ENCODE results near the gene TMOD3.

Gene TMOD3

GRCh38 chr15:51912528-51912927, 83.1 kb downstream of the TMOD3 start:
- DNase-seq = no peak

GRCh38 chr15:51917493-51917892, 88.0 kb downstream of the TMOD3 start:
- DNase-seq = peak; percentile 13

- no peak for DNase-seq
Measured at GRCh38 chr15:51924156-51925068, 95.0 kb downstream of the TMOD3 start.

- no peak for DNase-seq
Measured at GRCh38 chr15:51926809-51927208, 97.4 kb downstream of the TMOD3 start.

- no peak for DNase-seq
Measured at GRCh38 chr15:51931016-51931415, 101.6 kb downstream of the TMOD3 start.

DNA sequence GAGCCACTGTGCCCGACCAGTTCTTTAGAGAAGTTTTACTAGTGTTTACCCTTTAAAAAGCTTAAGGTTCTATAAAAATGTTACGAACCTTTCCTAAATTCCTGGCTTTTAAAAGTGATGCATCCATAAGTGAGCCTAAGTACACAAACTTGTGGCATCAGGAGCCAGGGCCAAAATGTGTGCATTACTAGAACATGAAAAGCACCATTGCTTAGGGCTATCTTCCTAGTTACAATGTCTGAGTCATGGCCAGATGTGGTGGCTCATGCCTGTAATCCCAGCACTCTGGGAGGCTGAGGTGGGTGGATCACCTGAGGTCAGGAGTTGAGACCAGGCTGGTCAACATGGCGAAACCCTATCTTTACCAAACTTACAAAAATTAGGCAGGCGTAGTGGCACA, 102.2 kb downstream of the TMOD3 start:
- DNase-seq = no peak

- DNase-seq = no peak
Measured at GRCh38 chr15:51932161-51932560, 102.7 kb downstream of the TMOD3 start.

- DNase-seq = no peak
Measured at GRCh38 chr15:51935466-51936104, 106.1 kb downstream of the TMOD3 start.

GRCh38 chr15:51936105-51936478, 106.6 kb downstream of the TMOD3 start:
- DNase-seq = no peak

GRCh38 chr15:51938286-51938685, 108.8 kb downstream of the TMOD3 start:
- DNase-seq = no peak

GRCh38 chr15:51939216-51939615, 109.8 kb downstream of the TMOD3 start:
- no peak for DNase-seq

DNA sequence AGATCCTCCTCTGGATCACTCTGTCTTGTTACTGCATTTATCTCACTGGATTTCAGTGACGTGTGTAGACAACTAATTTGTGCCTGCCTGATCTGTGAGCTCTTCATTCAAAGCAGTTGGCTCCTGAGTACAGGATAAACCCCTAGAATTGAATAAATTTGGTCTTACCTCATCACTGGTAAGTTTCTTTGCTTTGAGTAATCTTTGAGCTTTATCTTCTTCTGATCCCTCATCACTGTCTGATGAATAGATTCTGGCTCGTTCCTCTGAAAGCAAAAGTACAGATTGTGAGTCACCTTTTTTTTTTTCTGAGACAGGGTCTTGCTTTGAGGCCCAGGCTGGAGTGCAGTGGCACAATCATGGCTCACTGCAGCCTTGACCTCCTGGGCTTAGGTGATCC, 117.7 kb downstream of the TMOD3 start:
- no peak for DNase-seq

DNA sequence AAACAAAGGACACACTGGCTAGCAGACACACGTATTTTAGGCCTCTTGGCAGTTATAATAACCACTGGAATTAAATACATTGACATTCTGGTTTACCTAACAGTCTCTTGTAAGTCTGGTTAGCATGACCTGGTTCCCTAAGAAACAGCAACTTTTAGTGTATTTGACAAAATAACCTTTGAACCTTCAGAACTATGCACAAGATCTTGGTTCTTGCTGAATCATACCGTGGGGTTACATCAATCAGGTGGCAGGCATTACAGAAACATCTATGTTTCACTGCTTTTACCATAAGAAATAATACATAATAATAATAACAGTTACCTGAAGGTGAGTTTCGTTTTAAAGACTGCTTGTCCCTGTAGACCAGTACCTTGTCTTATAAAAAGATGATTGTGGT, 123.4 kb downstream of the TMOD3 start:
- DNase-seq = no peak

DNA sequence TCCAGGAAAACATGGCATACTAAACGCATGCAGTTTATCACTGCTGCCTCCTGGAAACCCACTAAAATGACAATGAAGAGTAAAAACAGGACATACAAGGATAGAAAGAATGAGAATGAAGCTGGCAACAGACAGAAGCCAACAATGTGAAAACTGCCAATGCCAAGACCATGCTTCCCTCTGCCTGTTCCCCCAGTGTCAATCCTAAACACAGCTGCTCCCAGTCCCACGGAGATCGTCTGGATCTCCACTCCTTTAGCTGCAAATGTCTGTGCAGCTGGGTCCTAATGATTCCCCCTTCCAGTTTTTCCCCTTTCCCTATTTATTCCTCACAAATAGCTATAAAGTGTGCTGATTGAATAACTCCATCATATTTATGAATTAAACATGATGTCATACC, 126.1 kb downstream of the TMOD3 start:
- no peak for DNase-seq
